Stomach smooth muscle (tissue), 2 donors: ENCODE data around the gene CDH23.

Experiments used
- H3K27ac ChIP-seq: one replicate; pipeline ENCODE4 v1.7.0; 2013; ENCODE audit warnings: mild to moderate bottlenecking, low read length, inconsistent platforms
- H3K27me3 ChIP-seq, 2 donors: one replicate each; pipeline ENCODE4 v1.7.0; 2013; ENCODE audit warnings: low read length in 2 of 2; ENCODE audit not compliant: insufficient read depth in 2 of 2, control insufficient read depth in 1 of 2
- H3K36me3 ChIP-seq, 2 donors: one replicate each; pipeline ENCODE4 v1.7.0; 2013; ENCODE audit warnings: low read length in 2 of 2; ENCODE audit not compliant: control insufficient read depth in 2 of 2, insufficient read depth in 2 of 2
- H3K4me1 ChIP-seq: one replicate; pipeline ENCODE4 v1.7.0; 2013; ENCODE audit warnings: low read length; ENCODE audit not compliant: control insufficient read depth, insufficient read depth
- H3K4me3 ChIP-seq, 2 donors: one replicate each; pipeline ENCODE4 v1.7.0; 2013; ENCODE audit warnings: low read length in 2 of 2
- H3K9ac ChIP-seq, 2 donors: one replicate each; pipeline ENCODE4 v1.7.0; 2013; ENCODE audit warnings: low read length in 2 of 2, mild to moderate bottlenecking in 1 of 2
- H3K9me3 ChIP-seq, 2 donors: one replicate each; pipeline ENCODE4 v1.7.0; 2013; ENCODE audit warnings: low read length in 2 of 2; ENCODE audit not compliant: control insufficient read depth in 2 of 2
- donor health status: healthy.
- donor health status: Pancreatic carcinoma.

The CDH23 gene

GRCh38 chr10:71742301-71743088, 345.8 kb downstream of the CDH23 start:
- no peak overlapping the region for H3K4me3 ChIP-seq
- H3K27ac ChIP-seq = no peak overlapping the region
- H3K4me1 ChIP-seq = peaks cover 16% of the 10 kb centered on the region
- H3K36me3 ChIP-seq = no peaks in the 10 kb centered on the region
- H3K9ac ChIP-seq = no peak overlapping the region
- no peaks in the 10 kb centered on the region for H3K9me3 ChIP-seq
- no peaks in the 10 kb centered on the region for H3K27me3 ChIP-seq

- no peak overlapping the region for H3K9ac ChIP-seq
- H3K27ac ChIP-seq = no peak overlapping the region
- no peaks in the 10 kb centered on the region for H3K27me3 ChIP-seq
- no peaks in the 10 kb centered on the region for H3K36me3 ChIP-seq
- no peak overlapping the region for H3K4me3 ChIP-seq
- H3K9me3 ChIP-seq = no peaks in the 10 kb centered on the region
- peaks cover 20% of the 10 kb centered on the region for H3K4me1 ChIP-seq
Observed at GRCh38 chr10:71743089-71743838, 346.5 kb downstream of the CDH23 start.

- Histone ChIP-seq H3K36me3 (no peaks in the 10 kb centered on the region), H3K9me3 (no peaks in the 10 kb centered on the region), H3K9ac (peak overlapping the region in 1 of 2 donors; percentile 11), H3K4me3 (no peak overlapping the region), H3K27me3 (no peaks in the 10 kb centered on the region), H3K27ac (no peak overlapping the region), H3K4me1 (peaks cover 25% of the 10 kb centered on the region)
Observed at GRCh38 chr10:71743866-71744265, 347.1 kb downstream of the CDH23 start.

GRCh38 chr10:71744897-71745663, 348.4 kb downstream of the CDH23 start:
- Histone ChIP-seq H3K9me3 (no peaks in the 10 kb centered on the region), H3K27me3 (no peaks in the 10 kb centered on the region), H3K27ac (no peak overlapping the region), H3K4me3 (no peak overlapping the region), H3K4me1 (peaks cover 36% of the 10 kb centered on the region), H3K9ac (no peak overlapping the region), H3K36me3 (no peaks in the 10 kb centered on the region)

GRCh38 chr10:71745664-71746250, 349.0 kb downstream of the CDH23 start:
- no peaks in the 10 kb centered on the region for H3K9me3 ChIP-seq
- peaks cover 0 to 4% of the 10 kb centered on the region in 2 donors for H3K36me3 ChIP-seq
- no peaks in the 10 kb centered on the region for H3K27me3 ChIP-seq
- no peak overlapping the region for H3K9ac ChIP-seq
- no peak overlapping the region for H3K27ac ChIP-seq
- H3K4me3 ChIP-seq = no peak overlapping the region
- peaks cover 36% of the 10 kb centered on the region for H3K4me1 ChIP-seq

GRCh38 chr10:71746344-71747037, 349.8 kb downstream of the CDH23 start:
- Histone ChIP-seq H3K9ac (no peak overlapping the region), H3K4me3 (no peak overlapping the region), H3K27me3 (no peaks in the 10 kb centered on the region), H3K9me3 (no peaks in the 10 kb centered on the region), H3K36me3 (peaks cover 0 to 6% of the 10 kb centered on the region in 2 donors), H3K4me1 (peaks cover 36% of the 10 kb centered on the region), H3K27ac (no peak overlapping the region)

GRCh38 chr10:71747039-71747531, 350.4 kb downstream of the CDH23 start:
- Histone ChIP-seq H3K4me1 (peaks cover 36% of the 10 kb centered on the region), H3K4me3 (no peak overlapping the region), H3K36me3 (peaks cover 1 to 12% of the 10 kb centered on the region in 2 donors), H3K9ac (no peak overlapping the region), H3K27me3 (no peaks in the 10 kb centered on the region), H3K9me3 (no peaks in the 10 kb centered on the region), H3K27ac (no peak overlapping the region)

GRCh38 chr10:71747551-71748523, 351.1 kb downstream of the CDH23 start:
- Histone ChIP-seq H3K27me3 (no peaks in the 10 kb centered on the region), H3K27ac (peak overlapping the region; percentile 41), H3K4me3 (no peak overlapping the region), H3K4me1 (peaks cover 36% of the 10 kb centered on the region), H3K36me3 (peaks cover 9 to 18% of the 10 kb centered on the region in 2 donors), H3K9me3 (no peaks in the 10 kb centered on the region), H3K9ac (no peak overlapping the region)

- H3K4me1 ChIP-seq = peaks cover 36% of the 10 kb centered on the region
- H3K27ac ChIP-seq = peak overlapping the region; percentile 41
- H3K27me3 ChIP-seq = no peaks in the 10 kb centered on the region
- peaks cover 17 to 26% of the 10 kb centered on the region in 2 donors for H3K36me3 ChIP-seq
- H3K9me3 ChIP-seq = no peaks in the 10 kb centered on the region
- no peak overlapping the region for H3K9ac ChIP-seq
- H3K4me3 ChIP-seq = no peak overlapping the region
Observed at GRCh38 chr10:71748671-71749191, 352.0 kb downstream of the CDH23 start.
